Activated CD4-positive, alpha-beta T cell treated with anti-CD3 and anti-CD28 coated beads, Interleukin-2, Interleukin-4, amounts not matched to agents 100 ng/mL and 50 ng/mL, durations not matched to agents 16 hours and 8 hours (primary cell): ENCODE results near the gene SYCP3.
A peak's percentile ranks its signal among the peaks of the same experiment; 100 is the strongest.
"Not testable (repeated sequence)": the region's sequence is repeated elsewhere in the genome, so short reads cannot be mapped to it uniquely, and the experiment has no call there.

Experiments
- DNase-seq: peaks from one replicate; pipeline ENCODE4 v3.0.0-alpha.2; 2020; ENCODE audit warnings: low spot score

The SYCP3 gene

DNA sequence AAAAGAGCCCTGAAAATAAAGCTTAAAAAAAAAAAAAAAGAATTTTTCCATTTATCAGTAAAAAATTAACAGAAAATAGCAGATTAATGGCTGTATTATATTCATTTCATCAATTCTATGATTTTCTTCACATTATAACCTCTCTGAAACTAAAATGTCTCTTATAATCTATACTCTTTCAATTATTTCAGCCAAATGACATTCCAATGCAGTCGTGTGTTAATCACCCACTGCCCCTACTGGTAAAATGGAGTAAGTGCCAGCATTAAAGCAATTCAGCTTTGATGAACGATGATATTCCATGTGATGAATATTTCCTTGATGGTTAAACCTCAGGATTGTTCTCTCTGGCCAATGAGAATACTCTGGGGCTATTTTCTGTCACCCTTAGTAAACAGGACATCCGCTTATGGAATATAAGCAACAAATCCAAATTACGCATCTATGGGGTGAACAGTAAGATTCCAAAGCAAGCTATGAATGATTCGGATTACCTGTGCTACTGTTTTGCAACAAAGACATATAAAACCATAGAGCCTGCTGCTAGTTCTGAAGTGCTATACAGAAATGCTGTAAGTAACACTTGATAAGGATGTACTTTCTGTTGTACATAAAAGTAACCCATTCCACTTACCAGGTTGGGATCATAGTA is 20.3 kb upstream of the SYCP3 start:
- DNase-seq: peak; percentile 41

GRCh38 chr12:101750152-101750551 is 10.9 kb upstream of the SYCP3 start:
- no peak for DNase-seq

- no peak for DNase-seq
These were observed 10.4 kb upstream of the SYCP3 start for GRCh38 chr12:101749657-101750056.

DNA sequence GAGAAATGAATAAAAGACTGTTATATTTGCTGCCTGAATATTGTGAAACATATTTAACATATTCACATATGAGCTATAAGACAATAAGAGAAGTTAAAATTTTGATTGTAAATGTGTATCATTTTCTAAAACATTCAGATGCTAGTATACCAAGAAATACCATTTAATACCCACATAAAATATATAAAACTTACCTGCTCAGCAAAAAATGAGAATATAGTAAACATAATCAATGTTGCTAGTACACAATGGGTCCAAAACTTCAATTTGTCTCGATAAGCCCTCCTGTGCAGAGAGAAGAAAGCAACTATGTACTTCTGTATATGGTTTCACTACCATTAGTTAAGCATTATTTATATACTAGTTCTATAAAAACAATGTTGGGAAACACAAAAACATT is 9.6 kb upstream of the SYCP3 start:
- DNase-seq: no peak

GRCh38 chr12:101747697-101748096 is 8.4 kb upstream of the SYCP3 start:
- no peak for DNase-seq

DNA sequence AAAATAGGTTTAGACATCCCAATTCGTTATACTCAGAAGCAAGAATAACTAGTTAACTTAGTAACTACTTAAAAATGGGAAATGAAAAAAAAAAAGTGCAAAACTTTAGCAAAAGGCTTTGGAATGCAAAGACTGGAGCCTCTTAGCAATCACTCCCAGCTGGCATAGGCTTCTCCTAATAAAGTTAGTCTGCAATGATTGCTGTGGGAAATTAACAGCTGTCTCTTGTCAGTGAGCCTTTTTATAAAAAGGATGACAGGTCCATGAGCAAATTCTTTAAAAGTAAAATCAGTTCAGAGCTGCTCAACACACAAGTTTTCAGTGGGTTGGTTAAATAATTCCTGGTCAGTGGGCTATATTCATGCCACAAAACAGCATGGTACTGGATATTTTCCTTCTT is 7.4 kb upstream of the SYCP3 start:
- DNase-seq: no peak

DNA sequence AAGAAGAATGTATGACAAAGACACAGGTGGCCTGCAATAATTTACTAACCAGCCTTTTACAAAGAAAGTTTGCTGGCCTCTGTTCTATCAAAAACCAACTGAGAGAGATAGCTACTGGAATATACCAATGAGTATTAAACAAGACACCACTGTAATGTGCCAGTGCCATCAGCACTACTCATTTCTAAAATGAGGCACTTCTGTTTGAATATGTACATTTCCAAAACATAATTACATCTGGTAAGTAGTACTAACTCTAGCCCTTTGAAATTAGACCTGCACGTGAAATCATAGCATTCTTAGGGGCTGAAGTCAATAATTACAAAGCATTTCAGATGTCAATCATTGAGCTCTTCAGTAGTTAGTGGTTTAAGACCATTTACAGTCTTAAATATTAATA is 6.9 kb upstream of the SYCP3 start:
- no peak for DNase-seq

DNA sequence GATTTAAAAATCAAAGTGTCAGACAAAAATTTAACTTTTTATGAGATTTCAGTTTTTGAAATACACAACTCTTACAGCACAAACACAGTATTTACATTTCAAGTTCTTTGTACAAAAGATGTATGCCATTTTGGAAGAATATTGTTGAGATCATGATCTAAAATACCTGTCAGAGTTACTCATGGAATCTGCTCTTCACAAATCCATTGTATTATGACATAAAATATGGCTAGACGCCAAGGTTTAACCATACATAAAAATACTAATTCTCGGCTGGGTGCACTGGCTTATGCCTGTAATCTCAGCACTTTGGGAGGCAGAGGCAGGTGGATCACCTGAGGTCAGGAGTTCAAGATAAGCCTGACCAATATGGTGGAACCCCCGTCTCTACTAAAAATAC is 6.2 kb upstream of the SYCP3 start:
- no peak for DNase-seq

GRCh38 chr12:101743724-101744472 is 4.6 kb upstream of the SYCP3 start:
- no peak for DNase-seq

- DNase-seq: no peak
These were observed 4.0 kb upstream of the SYCP3 start for GRCh38 chr12:101743242-101743641.

DNA sequence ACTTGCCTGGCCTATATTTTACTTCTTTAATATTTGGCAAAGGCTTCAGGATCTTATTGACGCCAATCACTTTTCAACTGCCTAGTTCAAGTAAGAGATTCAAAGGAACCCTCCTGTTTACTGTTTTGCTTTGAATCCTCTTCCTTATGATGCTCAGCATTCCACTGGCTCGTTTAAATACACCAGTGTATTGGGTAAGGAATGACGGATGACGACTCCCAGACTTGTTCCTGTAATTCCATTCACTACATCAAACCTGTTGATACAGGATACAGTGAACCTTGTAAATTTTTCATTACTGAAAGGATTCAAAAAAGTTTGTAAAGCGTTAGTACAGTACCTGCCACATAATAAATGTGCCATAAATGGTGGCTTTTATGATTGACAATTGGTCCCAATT is 1.7 kb upstream of the SYCP3 start:
- DNase-seq: no peak

DNA sequence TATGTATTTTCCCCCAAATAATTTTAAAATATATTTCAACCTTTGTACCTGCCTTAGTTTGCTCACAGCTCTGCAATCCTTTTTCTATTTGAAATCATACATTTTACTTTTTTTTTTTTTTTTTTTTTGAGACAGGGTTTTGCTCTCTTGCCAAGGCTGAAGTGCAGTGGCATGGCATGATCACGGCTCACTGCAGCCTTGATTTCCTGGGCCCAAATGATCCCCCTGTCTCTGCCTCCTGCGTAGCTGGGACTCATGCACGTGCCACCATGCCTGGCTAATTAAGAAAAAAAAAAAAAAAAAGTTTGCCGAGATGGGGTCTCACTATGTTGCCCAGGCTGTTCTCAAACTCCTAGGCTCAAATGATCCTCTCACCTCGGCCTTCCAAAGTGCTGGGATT is 1.3 kb upstream of the SYCP3 start:
- no peak for DNase-seq

- no peak for DNase-seq
These were observed 1.8 kb downstream of the SYCP3 start for GRCh38 chr12:101737476-101737875.

- not testable (repeated sequence) for DNase-seq
These were observed 4.8 kb downstream of the SYCP3 start for GRCh38 chr12:101734482-101734881.

DNA sequence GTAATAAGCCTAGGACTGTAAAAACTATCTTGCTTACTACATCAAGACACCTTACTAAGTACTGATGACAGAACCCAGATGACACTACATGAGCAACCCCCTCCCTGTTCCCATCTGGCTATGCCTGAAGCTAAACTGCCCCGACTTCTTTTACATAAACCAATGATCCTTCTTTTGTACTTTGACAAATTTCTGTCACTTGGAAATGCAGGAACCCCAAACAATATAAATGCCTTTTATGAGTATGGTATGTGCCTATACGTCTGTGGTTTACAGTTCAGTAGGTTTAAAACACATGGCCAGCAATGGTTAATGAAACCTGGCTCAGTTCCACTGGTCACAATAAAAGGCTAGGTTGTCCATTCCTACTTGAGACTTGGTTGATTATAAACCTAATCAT is 6.1 kb downstream of the SYCP3 start:
- no peak for DNase-seq

GRCh38 chr12:101732318-101732717 is 6.9 kb downstream of the SYCP3 start:
- DNase-seq: no peak

DNA sequence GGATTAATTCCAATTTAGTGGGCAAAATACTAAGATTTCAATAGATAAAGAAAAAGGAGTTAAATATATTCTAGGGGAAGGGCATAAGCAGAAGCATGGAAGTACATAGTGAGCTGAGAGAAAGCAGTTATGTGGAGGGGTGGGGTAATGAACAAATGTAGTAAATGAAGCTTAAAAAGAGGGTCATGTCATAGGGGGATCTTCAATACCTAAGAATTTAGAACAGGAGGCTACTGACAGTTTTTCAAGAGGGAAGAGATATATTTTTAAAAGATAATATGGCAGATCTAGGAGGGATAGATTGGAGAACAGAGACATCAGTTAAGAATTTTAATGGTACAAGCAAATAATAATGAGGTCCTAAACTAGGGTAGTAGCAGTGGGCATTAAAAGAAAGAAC is 9.4 kb downstream of the SYCP3 start:
- no peak for DNase-seq

DNA sequence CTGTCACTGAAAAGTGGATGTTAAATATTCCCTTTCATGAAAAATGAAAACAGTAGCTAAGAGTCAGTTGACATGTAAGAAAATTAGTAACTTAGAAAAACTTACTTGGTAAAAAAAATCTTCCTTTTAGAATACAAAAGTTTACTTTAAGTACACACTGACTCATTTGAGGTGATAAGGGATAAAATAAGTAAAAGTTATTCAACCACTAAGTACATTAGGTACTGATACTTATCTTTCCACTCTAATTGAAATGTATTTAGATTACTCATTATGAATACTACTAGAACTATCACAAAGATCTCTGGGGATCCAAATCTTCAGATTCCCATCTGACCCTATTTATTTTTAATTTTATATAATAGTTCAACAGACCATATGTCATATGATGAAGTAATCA is 12.2 kb downstream of the SYCP3 start:
- no peak for DNase-seq

DNA sequence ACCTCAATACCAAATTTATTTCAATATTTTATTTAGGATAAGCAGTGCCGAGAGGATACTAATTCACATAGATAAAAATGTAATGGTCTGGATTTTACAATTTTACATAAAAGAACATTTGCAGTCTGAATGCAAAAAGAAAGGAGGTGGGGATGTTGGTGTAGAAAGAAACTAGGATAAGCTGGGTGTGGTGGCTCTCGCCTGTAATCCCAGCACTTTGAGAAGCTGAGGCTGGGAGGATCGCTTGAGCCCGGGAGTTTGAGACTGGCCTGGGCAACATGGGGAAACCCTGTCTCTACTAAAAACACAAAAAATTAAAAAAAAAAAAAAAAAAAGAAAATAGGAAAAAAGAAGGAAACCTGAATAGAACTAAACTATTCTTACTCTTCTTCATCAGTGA is 16.9 kb downstream of the SYCP3 start:
- DNase-seq: no peak

DNA sequence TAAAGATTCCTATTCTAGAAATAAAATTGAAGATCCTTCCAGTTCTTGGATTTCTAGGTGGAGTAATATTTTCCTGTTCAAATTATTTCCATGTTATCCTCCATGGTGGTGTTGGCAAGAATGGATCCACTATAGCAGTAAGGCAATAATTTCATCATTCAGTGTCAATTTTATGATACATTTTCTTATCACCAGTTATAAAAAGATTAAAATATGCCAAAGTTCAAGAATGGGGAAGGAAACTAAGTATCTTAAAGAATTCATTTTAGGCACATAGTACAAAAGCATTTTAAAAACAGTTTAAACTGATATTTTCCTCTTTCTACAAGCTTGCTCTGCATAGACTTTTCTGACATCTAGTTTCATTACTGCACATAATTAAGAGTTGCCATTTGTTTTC is 19.1 kb downstream of the SYCP3 start:
- no peak for DNase-seq

DNA sequence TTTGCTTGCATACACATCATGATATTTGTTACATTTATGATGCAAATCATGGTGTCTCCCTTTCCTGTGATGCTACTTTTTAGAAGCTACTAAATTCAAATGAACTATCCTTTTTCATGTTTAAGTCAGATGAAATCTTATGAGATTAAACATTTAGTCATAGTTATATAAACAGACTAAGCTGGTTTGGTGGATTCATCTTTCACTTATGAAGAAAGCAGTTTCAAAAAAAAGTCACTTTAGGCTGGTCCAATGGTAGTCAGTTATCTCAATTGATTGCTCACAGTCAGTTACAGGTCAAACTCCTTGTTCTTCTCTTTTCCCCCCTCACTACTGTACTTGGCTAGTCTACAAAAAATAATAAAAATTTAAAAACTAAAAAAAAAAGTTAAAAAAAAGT is 19.7 kb downstream of the SYCP3 start:
- no peak for DNase-seq

DNA sequence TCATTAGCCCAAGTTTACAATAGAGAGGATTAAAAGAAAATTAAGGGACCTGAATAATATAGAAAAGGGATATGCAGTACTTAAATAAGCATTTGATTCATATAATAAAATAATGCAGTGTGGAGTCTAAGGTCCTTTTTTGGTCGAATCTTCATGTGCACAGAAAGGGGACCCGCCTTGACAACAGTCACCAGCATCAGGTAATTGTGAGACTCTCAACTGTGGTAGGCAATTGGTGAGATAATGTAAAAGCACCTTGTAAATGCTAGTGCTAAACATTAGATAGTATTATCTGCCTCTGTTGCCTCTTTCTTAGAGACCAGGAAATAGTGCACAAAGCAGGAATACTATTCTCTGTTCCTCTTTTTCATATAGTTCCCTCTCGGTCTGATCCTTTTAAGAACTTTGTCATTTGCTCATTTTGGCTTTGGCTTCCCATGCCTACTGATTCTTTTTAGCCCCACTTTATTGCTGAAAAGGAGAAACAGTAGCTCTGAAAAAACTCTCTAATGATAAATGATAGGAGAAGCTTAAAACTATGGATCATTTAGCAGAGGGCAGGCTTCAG is 24.3 kb downstream of the SYCP3 start:
- DNase-seq: no peak

GRCh38 chr12:101713930-101714329 is 25.3 kb downstream of the SYCP3 start:
- no peak for DNase-seq
